K562 (cell line): ENCODE data around the gene DMWD. TPM values are rescaled to one million over a fixed set of nuclear protein-coding genes. Genes with fewer than 3 reads are reported as not detected.
A peak's percentile ranks its signal among the peaks of the same experiment; 100 is the strongest.

ENCODE experiments used
- ATAC-seq: fragments of 200-7000 bp; cut with Tn5 transposase; 3 replicates; pipeline ENCODE4 v1.9.1; 2020; ENCODE audit warnings: moderate library complexity
- BruUV-seq: library from RNA; stranded (reverse); fragments of 400-500 nt; replicated peaks from 2 replicates; lab custom pipeline; 2021; lab: Mats Ljungman, UMichigan
- CTCF ChIA-PET: fragments of 300-600 bp; formaldehyde crosslinking; extraction: SDS; loops from one replicate; lab custom pipeline; 2021; ENCODE audit warnings: low intra/inter-chr PET ratio; lab: Yijun Ruan, JAX
- POLR2A ChIA-PET: fragments of 300-600, 350-650 bp; sonication (Branson Sonifier 250); formaldehyde crosslinking; extraction: SDS; loops from one replicate; lab custom pipeline; 2021; ENCODE audit warnings: antibody characterized with exemption, inconsistent platforms; lab: Yijun Ruan, JAX
- DNase-seq, 4 experiments: peaks; one replicate each; pipeline versions ENCODE4 v3.0.0 to v3.0.0-alpha.2; 2011 to 2018; ENCODE audit warnings: low spot score in 3 of 4, mixed read lengths in 3 of 4; ENCODE audit errors: extremely low read depth in 1 of 4
- FAIRE-seq: peaks from 2 replicates; lab custom pipeline; 2011; peaks lifted over from hg19 to GRCh38; lab: Jason Lieb, UNC
- H2AFZ ChIP-seq: 2 replicates; pipeline ENCODE4 v1.6.0; 2011; ENCODE audit warnings: low read depth, low read length, control low read depth, inconsistent platforms
- H3K27ac ChIP-seq: fragments of 200-600 bp; 3 replicates; pipeline ENCODE4 v1.8.0; 2011; ENCODE audit warnings: low read depth, mild to moderate bottlenecking, control low read depth, inconsistent platforms, low read length, moderate library complexity, mixed read lengths; ENCODE audit errors: extremely low read depth
- H3K27me3 ChIP-seq, 2 experiments: fragments of 300-600 bp in 1 of 2; 2 replicates in 1 of 2; 3 replicates in 1 of 2; pipeline versions ENCODE4 v1.6.0 to v1.8.0; 2011; ENCODE audit warnings: inconsistent platforms in 2 of 2, low read length in 2 of 2, mild to moderate bottlenecking in 1 of 2, mixed read lengths in 1 of 2, moderate library complexity in 1 of 2; ENCODE audit not compliant: control insufficient read depth in 2 of 2, insufficient read depth in 2 of 2
- H3K36me3 ChIP-seq: fragments of 300-600 bp; 3 replicates; pipeline ENCODE4 v1.8.0; 2011; ENCODE audit warnings: mild to moderate bottlenecking, low read length, inconsistent platforms; ENCODE audit not compliant: control insufficient read depth, insufficient read depth
- H3K4me1 ChIP-seq, 2 experiments: fragments of 200-600 bp in 1 of 2; replicated peaks in 1 of 2; 2 replicates in 1 of 2; 3 replicates in 1 of 2; pipeline versions ENCODE4 v1.5.1 to v1.8.0; 2011; ENCODE audit warnings: inconsistent platforms in 2 of 2, low read length in 2 of 2, mild to moderate bottlenecking in 1 of 2, mixed read lengths in 1 of 2, moderate library complexity in 1 of 2; ENCODE audit not compliant: control insufficient read depth in 2 of 2, insufficient read depth in 2 of 2
- H3K4me2 ChIP-seq: 2 replicates; pipeline ENCODE4 v1.6.1; 2011; ENCODE audit warnings: low read length, control low read depth, inconsistent platforms, mixed read lengths; ENCODE audit not compliant: insufficient read depth
- H3K4me3 ChIP-seq: fragments of 200-600 bp; sonication (generic), shearing (Covaris generic); 2 replicates; pipeline ENCODE4 v1.5.1; 2016; ENCODE audit warnings: control low read depth, inconsistent platforms
- H3K79me2 ChIP-seq: fragments of 200-600 bp; 3 replicates; pipeline ENCODE4 v1.8.0; 2011; ENCODE audit warnings: low read length, inconsistent platforms; ENCODE audit not compliant: control insufficient read depth, insufficient read depth
- H3K9ac ChIP-seq, 2 experiments: 2 replicates each; pipeline versions ENCODE4 v1.6.0 to v1.6.1; 2011; ENCODE audit warnings: low read depth in 2 of 2, low read length in 2 of 2, control low read depth in 1 of 2, inconsistent platforms in 1 of 2, mild to moderate bottlenecking in 1 of 2, mixed read lengths in 1 of 2; ENCODE audit not compliant: insufficient read depth in 1 of 2
- H3K9me1 ChIP-seq: one replicate; pipeline ENCODE4 v1.6.0; 2011; ENCODE audit warnings: inconsistent platforms, mild to moderate bottlenecking, low read length, moderate library complexity; ENCODE audit not compliant: control insufficient read depth, insufficient read depth
- H3K9me3 ChIP-seq: replicated peaks from 2 replicates; pipeline ENCODE4 v1.5.1; 2011; ENCODE audit warnings: low read depth, low read length, inconsistent platforms; ENCODE audit not compliant: control insufficient read depth, insufficient read depth
- H4K20me1 ChIP-seq: replicated peaks from 2 replicates; pipeline ENCODE4 v1.6.1; 2011; ENCODE audit warnings: low read length, inconsistent platforms, mixed read lengths; ENCODE audit not compliant: control insufficient read depth, insufficient read depth
- POLR2G ChIP-seq: fragments of 200-400 bp; formaldehyde crosslinking; IDR thresholded peaks from 2 replicates; pipeline ENCODE4 v1.6.1; 2017; ENCODE audit warnings: low read depth, mild to moderate bottlenecking, antibody characterized with exemption, low read length, moderate library complexity
- ZNF511 ChIP-seq: sonication (generic); formaldehyde crosslinking; IDR thresholded peaks from 2 replicates; pipeline ENCODE4 v1.8.0; 2022; ENCODE audit warnings: mild to moderate bottlenecking, missing genetic modification reagents
- WGBS: fragments of 100-300 bp; shearing (Covaris generic); methylation state at CpG from one replicate; pipeline ENCODE4 v1.1.6; 2016; ENCODE audit warnings: low coverage, mixed read lengths; ENCODE audit not compliant: insufficient coverage; ENCODE audit errors: missing lambda C conversion rate; 5-methylcytosine and 5-hydroxymethylcytosine counted together
- in situ Hi-C: fragments of 300-500 bp; cut with MboI; formaldehyde crosslinking; loops from 4 replicates; pipeline ENCODE4 v1.15.0; 2018; ENCODE audit warnings: inconsistent platforms, mixed read lengths
- intact Hi-C: fragments of 100-400 bp; cut with micrococcal nuclease; formaldehyde crosslinking; loops from 2 replicates; pipeline ENCODE4 v1.14.2; 2022
- polyA plus RNA-seq, 8 experiments: library from polyadenylated mRNA; depleted of rRNA in 4 of 8; stranded (reverse) in 5 of 8; unstranded in 3 of 8; fragments of >200 nt; fragmentation: Nextera tagmentation in 2 of 8; fragmentation: Illumina TruSeq in 1 of 8; extraction: Ambion mirVana in 2 of 8; extraction: Trizol in 1 of 8; gene quantifications; 2 replicates each; pipeline versions ENCODE4 v1.2.1 to v1.2.3, GENCODE V29; 2011 to 2014; ENCODE audit warnings: inconsistent platforms in 1 of 8, missing spikeins in 1 of 8
- total RNA-seq, 7 experiments: library from RNA; depleted of rRNA in 6 of 7; stranded (reverse); fragments of >200 nt in 6 of 7; fragmentation: Illumina TruSeq in 2 of 7; extraction: Trizol in 2 of 7; gene quantifications; 2 replicates each; pipeline versions ENCODE4 v1.2.1 to v1.2.3, GENCODE V29; 2011 to 2021; ENCODE audit warnings: low replicate concordance in 1 of 7

The DMWD gene
- total and polyA plus RNA-seq, 9 of the 15 experiments (the other 6 are each of a cell fraction or from before 2014, with no cell fraction given) = 4.7 to 54.6 (median 19.0) TPM

- WGBS = 89% methylated on average over 1 of the region's 3 CpGs
Measured at GRCh38 chr19:45772912-45773311, 19.7 kb downstream of the DMWD start.

More at GRCh38 chr19:45772912-45773311, 19.7 kb downstream of the DMWD start:
- H3K4me3 ChIP-seq = no peak overlapping the region
- ATAC-seq = no peak
- no peaks in the 10 kb centered on the region for H3K9me3 ChIP-seq
- intact Hi-C loops = no loop called here
- no peak overlapping the region for H3K4me2 ChIP-seq
- H3K79me2 ChIP-seq = peaks cover 5% of the 10 kb centered on the region; the same call in 2 of the 3 replicates
- CTCF ChIA-PET = no interaction called here
- peaks cover 4 to 54% of the 10 kb centered on the region in 2 experiments; a peak in 4 of 5 replicates for H3K4me1 ChIP-seq
- peak overlapping the region in 1 of 2 experiments; percentile 80; a peak in 1 of 4 replicates for H3K9ac ChIP-seq
- H3K36me3 ChIP-seq = peaks cover 25% of the 10 kb centered on the region; the same call in 2 of the 3 replicates
- TF ChIP-seq ZNF511 (CRISPR knock-in tag) = no peak
- 0 out of 2 replicates have a peak, but pooled peaks have one; percentile 32 for TF ChIP-seq POLR2G
- TF ChIP-seq, all 486 proteins: peak for 1
- no peak overlapping the region for H2AFZ ChIP-seq
- no TSS peak for BruUV-seq
- H3K9me1 ChIP-seq = peaks cover under 1% of the 10 kb centered on the region
- FAIRE-seq (no peak), DNase-seq (no peak)
- H3K27ac ChIP-seq = no peak overlapping the region
- no peaks in the 10 kb centered on the region for H4K20me1 ChIP-seq
- in situ Hi-C loops = no loop called here
- POLR2A ChIA-PET = interaction anchor here (0.5 to 5.9 kb wide), 9 partner anchors 9 to 107 kb away, joined by 3 to 70 read pairs (median 4); partner anchors contain the start of genes DMPK, DMWD, QPCTL and SNRPD2
- no peaks in the 10 kb centered on the region for H3K27me3 ChIP-seq
